HG03025 (cell line): ENCODE data around the gene GPC3.
"Not testable (repeated sequence)": the region's sequence is repeated elsewhere in the genome, so short reads cannot be mapped to it uniquely, and the experiment has no call there.

Source experiments
- ATAC-seq: cut with Tn5 transposase; IDR thresholded peaks from one replicate; pipeline ENCODE4 v1.9.1; 2021; ENCODE audit warnings: mild to moderate bottlenecking, moderate library complexity; ENCODE audit not compliant: unreplicated experiment, low FRiP score

Gene GPC3

DNA sequence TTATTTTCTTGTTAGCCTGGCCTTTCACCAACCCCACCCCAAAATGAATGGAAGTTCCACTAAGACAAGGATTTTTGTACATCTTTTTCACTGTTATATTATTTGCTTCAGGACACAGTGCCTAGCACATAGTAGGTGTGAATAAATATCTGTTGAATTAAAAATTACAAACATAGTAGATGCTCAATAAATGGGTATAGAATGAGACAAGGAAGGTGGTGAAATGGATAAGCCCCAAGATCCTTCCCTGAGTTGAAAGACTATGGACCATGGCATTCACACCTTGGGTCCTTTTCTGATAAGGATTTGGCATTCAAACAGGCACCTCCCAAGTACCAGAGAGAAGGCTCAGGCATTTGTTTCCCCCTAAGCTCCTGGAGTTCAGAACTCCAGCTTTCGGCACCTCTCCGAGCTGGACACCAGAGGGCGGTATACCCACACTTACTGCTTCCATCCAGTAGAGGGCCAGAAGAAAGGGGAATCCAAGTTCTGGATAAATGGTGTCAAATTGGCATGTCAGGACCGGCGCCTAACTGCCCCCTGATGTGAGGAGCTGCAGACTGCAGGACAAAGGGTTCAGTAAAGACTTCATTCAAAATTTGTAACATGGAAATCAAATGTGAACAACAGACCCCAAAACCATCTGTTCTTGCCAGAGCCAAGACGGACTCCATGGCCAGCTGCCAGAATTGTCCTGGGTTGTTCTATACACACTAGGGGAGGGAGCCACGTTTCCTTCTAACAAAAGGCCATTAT is 193.0 kb downstream of the GPC3 start:
- no peak for ATAC-seq

DNA sequence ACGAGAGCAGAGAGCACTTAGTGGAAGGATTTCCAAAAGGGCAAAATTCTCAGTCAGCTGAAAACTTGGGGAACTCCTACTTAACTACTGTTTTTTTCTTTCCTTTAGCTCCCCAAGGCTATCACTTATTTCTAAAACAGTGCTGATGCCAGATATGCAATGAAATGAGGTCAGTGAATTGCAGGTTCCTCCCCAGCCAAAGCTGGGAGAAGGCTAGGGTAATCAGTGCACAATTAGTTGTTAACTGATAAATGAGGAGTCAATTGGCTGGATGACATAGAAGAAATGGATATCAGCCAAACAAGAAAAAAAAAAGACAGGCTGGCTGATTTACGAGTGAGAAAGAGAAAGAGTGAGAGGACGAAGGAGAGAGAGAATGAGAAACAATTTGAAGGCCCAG is 195.6 kb downstream of the GPC3 start:
- ATAC-seq = no peak

DNA sequence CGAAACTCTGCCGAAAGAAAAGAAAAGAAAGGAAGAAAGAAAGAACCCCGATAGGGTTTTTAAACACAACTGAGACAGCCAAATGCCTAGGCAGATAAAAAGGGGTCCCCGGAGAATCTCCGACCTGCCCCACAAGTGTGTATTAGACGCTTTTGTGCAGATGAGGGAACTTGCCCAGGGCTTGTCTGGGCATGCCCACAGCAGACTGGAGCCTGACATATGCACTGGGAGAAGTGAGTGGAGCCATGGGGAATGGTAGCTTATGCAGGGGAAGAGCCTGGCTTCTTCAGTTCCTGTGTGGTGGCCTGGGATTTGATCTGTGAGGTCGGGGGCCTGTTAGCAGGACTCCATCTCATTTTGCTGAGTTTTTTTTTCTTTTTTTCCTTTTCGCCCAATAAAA is 199.0 kb downstream of the GPC3 start:
- ATAC-seq = no peak

DNA sequence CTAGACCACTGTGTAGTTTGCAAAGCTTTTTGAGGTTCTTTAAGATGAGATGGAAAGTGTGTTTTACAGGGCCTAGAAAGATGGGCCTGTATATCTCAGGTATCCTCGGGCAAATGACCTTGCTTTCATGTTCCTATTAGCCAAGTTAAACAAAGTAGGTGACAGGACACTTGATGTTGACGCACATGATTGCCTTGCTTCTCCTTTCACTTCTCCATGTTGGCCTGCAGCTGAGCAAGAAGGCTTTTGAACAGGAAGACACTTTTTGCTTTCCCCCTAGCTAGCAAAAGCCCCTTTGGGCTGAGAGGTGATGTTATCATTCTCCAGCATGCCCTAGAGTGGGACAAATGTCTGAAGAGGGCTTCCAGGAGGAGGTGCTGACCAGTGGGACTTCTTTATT is 202.1 kb downstream of the GPC3 start:
- no peak for ATAC-seq

DNA sequence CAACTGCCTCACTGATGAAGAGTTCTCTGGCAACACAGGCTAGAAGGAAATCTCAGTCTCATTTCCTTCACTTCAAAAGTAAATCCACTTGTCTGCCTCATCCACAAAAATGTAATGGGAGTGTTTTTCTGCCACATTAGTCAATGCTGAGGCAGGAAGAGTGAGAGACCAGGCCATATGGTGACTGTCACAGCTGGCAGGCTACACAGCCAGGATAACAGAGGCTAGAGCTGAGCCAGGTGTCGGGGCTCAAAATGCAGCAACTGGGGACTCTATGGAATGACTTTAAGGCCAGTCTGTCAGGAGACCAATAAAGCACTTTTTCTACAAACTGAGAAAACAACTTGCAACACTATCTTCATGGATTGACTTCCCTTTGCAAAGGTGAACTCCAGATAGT is 204.2 kb downstream of the GPC3 start:
- no peak for ATAC-seq

DNA sequence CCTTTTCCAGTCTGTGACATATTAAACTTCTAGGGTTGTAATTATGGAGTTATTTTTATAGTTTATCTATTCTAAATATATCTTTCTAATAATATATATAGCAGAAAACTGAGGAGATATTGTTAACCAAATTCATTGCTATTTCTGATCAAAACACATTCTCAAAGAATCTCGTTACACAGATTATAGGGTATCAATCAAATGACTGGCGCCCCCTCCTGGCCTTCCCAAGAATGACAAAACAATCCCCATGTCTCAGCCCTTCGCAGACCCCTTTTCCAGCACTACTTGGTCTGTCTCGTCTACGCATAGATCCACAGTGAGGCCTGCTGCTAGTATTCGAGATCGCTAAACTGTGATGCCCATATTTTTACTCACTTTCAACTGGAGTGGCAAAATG is 209.3 kb downstream of the GPC3 start:
- no peak for ATAC-seq

DNA sequence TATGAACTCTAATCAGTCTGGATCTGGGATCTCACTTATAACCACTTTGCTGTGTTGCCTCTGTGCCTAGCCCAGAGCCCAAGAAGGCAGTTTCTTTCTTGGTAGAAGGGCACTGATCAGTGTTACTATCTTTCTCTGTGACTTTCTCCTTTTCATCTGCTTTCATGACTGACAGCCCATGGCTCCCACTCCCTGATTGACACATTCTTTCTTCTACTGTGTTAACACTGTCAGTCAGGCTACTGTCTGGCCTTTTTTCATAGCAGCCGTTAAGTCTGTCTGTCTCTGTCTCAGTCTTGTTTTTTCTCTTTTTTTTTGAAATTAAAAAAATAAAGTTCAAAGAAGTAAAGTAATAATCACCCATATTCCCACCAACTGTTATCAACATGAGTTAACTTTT is 210.6 kb downstream of the GPC3 start:
- no peak for ATAC-seq

DNA sequence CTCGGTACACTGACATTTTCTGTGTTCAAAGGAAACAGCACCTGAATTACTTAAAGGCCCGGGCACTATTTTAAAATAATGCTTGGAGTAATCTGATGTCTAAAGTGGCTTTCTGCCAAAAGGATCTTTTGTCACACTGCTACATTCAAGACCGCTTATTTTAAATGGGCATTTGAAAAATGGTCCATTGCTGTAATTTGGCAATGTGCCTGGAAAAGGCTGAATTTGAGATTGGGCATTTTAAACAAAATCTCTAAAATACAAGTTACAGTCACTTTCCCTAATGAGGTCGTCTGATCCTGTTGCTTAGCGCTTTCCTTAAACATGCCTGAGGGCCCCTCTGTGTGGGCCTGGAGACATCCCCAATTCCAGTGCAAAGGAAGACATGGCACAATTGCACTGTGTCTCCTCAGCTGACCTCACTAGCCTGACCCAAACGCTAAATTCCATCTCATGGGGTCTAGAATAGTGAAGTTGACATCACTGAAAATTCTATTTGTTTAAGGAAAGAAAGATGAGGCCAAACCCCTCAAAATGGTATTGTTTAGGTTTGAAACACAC is 214.2 kb downstream of the GPC3 start:
- ATAC-seq = no peak

DNA sequence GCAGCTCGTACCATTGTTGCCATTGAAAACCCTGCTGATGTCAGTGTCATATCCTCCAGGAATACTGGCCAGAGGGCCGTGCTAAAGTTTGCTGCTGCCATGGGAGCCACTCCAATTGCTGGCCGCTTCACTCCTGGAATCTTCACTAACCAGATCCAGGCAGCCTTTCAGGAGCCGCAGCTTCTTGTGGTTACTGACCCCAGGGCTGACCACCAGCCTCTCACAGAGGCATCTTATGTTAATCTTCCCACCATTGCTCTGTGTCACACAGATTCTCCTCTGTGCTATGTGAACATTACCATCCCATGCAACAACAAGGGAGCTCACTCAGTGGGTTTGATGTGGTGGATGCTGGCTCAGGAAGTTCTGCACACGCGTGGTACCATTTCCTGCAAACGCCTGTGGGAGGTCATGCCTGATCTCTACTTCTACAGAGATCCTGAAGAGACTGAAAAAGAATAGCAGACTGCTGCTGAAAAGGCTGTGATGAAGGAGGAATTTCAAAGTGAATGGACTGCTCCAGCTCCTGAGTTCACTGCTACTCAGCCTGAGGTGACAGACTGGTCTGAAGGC is 222.3 kb downstream of the GPC3 start:
- ATAC-seq = not testable (repeated sequence)

DNA sequence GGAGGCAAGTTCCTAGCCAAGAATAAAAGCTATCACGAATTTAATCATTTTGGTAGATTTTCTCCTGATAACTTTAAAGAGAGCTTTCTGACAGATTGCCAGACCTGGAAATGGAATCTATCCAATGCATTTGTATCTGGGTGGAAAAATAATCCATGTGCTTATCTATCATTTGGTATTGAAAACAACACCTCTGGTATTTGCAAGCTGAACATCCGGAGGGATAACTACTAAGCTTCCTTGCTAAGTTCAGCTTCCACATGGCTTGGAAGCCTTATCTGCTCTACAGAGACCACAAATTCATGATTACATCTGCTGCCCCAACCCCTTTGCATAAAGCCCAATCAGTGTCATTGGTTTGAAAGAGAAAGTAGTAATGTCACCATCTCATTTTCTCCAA is 230.7 kb downstream of the GPC3 start:
- ATAC-seq = no peak

DNA sequence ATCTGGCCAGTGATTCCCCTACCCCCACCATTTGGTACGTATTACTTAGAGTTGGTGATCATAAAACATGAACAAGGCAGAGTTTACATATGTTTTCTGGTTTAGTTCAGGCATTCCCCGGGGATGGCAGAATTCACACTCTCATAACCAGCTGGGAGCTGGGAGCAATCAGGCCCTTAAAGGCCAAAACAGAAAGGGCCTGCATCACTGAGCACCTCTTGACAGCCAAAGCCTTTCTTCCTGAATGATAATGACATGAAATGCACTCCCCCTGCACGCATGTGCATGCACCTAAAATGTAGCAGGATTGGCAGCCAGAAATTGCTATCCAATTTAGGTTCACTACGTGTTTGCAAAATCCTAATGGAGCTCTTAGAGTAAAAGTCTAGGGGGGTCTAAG is 235.4 kb downstream of the GPC3 start:
- ATAC-seq = no peak

DNA sequence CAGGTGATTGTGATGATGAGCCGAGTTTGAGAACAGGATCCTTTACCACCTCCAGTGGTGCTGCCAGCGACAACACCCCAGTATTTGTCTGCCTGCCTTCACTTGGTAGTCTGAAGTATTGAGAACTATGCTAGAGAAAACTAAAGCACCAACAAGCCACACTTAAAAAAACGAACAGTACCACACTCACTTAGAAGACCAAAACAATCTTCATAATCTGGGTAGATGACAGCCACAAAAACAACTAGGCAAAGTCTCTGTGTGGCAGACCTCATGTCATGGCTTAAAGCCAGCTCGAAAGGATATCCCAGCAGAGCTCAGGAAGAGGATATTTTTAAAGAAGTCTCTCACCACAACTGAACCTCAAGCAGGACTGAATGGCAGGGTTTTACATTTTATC is 236.0 kb downstream of the GPC3 start:
- no peak for ATAC-seq

DNA sequence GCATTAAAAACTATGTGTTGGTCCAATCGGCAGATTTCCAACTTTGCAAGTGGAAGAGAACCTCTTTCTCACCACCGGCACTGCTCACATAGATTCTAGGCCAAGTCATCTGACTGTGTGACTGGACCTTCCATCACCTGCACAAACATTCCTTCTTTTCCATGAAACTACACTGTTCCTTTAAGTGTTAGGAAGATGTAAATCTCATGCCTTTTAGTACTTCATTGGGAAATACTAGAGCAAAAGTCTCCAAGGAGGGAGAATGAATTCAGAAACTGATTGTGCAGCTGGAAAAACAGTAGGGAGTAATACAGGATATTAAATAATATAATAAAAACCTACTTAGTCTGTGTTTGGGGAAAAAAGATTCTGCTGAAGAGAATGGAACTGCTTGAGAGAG is 238.2 kb downstream of the GPC3 start:
- ATAC-seq = no peak

DNA sequence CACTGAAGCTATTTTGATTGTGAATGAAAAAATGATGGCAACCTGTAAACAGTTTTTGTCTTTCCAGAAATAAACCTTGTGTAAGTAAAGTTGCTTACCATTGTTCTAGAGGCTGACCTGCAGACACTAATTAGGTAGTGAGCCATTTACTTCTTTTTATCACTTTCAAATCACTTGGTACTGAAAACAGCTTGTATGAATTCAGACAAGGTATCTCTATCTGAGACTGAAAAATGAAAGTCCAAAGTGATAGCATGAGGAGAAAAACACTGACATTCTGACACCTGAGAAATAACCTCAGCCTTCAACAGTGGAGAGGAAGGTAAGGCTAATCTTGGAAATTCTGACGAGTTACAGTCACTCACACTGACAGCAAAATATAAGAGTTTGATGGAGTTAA is 238.8 kb downstream of the GPC3 start:
- no peak for ATAC-seq

DNA sequence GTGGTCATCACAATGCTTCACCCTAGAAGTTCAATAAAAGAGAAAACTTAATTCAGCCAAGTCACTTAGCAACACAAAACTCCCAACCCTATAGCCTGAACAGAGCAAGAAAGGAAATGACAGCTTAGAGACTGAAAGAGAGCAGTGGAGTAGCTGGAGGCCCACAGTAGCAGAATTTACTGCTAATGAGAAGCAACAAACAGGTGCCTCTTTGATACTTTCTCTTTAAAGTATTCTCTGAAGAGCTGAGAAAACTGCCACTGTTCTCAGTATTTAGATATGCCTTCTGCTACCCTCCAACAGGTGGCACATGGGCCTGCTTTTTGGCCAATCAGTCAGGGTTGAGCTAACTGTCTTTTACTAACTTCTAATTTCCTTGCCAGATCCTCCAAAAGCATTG is 240.0 kb downstream of the GPC3 start:
- ATAC-seq = peak; percentile 80

DNA sequence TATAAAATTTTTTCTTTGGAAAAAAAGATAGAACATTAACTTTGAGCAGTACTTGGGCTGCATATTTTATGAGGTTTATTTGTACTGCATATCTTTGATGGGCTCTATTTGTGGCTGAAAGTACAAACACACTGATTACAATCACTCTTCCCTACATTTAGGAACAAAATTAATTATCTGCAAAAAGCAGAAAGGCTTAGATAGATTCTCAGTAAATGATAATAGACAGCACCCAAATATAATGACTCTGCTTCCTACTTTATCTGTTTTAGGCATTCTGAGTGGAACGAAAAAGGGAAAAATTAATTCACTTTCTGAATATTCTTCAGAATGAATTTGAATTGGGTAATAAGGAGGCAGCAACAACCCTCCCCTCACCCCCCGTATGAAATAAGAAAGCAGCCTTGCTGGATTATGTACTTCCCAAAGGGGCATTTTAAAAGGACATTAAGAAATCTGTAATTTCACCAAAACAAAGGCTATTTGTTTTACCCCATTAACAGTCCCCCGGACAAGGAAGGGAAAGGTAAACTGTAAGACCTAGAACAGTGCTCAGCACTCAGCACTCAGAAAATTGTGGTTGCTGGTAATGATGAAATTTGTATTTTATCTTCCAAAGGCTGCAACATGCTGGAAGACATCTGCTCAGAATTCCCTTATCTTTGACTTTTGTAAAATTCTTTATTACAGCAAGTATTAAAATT is 242.6 kb downstream of the GPC3 start:
- no peak for ATAC-seq

DNA sequence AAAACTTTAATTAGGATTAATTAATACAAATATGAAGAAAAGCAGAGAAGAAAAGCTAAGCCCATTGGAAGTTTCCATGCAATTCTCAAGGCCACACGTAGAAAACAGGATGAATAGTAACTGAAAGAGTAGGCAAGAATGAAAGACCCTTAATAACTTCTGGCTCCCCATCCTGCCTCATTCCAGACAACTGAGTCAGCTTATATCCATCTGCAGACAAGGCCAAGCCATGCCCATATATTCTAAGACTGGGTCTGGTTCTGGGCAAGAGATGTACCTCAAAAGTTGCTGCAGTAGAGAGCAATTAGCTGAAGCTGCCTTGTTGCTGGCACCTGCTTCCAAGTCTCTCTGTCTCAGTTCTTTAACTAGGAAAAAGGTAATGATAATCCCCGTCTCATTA is 244.1 kb downstream of the GPC3 start:
- no peak for ATAC-seq

DNA sequence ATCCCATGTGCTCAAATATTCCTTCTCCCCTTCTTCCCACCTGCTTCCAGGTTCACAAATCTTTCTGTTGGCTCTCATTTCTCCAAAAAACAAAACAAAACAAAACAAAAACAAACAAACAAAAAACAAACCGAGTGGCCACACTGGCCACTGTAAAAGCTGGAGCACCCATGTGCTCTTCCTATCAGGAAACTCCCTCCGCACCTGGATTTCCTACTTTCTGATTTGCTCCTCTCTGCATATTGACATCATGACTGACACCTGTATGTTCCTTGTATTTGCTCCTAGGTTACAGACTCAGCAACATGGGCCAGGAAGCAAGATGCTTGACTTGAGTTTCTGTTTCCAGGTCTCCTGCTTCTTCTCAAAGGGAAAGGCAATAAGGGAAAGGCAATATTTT is 258.8 kb downstream of the GPC3 start:
- no peak for ATAC-seq

DNA sequence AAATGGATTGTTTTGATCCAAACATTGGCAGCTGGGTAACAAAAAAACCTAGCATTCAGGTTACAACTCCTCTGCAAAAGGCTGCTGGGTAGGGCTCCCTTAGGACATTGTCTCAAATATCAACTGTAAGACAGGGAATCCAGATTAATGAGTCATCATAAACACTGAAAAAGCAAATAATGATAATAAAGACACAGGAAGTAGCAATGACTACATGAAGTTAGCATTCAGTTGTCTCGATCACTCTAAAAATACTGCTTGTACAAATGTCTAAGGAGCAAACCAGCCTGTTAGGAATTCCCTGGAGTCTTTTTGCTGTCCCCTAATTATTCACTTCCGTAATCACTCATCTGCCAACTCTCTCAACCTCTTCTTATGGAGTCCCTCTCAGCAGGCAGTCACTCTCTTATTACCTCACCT is 259.2 kb downstream of the GPC3 start:
- ATAC-seq = no peak

DNA sequence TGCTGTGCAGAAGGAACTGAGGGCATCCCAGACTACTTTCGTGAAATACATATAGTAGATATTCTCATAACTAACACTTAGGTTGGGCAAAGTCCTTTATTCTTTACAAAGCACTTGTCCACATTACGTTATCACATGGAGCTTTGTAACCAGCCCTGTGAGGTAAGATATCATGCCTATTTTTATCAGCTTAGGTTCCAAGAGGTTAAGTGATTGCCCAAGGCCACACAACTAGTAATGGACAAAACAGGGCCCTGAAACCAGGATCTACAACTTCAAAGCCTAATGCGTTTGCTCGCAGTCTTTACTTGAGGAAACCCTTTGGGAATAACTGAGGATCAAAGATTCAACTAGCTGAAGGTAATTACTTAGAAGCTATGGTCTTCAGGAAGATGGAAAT is 261.5 kb downstream of the GPC3 start:
- no peak for ATAC-seq

DNA sequence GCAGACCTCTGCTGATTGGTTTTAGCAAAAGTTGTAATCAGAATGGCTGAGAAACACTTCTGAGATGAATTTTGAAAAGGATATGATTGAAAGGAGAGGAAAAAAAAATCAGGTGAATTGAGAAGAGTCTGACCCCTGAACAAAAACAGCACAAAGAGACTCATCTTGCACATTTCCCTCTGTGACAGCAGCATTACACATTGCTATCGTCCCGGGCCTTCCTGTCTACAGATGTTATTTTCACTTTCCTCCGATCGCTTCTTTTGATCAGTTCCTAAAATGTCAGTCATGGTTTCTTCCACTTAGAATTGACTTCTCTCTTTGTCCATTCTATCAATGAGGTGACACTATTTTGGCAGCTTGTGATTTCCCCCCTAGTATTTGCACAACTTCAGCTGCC is 262.6 kb downstream of the GPC3 start:
- ATAC-seq = no peak

DNA sequence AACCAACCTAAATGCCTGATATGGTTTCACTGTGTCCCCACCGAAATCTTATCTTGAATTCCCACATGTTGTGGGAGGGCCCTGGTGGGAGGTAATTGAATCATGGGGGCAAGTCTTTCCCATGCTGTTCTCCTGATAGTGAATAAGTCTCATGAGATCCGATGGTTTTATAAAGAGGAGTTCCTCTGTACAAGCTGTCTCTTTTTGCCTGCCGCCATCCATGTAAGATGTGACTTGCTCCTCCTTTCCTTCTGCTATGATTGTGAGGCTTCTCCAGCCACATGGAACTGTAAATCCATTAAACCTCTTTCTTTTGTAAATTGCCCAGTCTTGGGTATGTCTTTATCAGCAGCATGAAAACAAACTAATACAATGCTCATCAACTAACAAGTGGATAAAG is 265.1 kb downstream of the GPC3 start:
- ATAC-seq = not testable (repeated sequence)
